Endothelial cell of umbilical vein (primary cell): Measurements from ENCODE around the gene APLP2. TPM values are rescaled to one million over a fixed set of nuclear protein-coding genes. Genes with fewer than 3 reads are reported as not detected.

Source experiments
- BruUV-seq: library from RNA; stranded (reverse); fragments of 400-500 nt; replicated peaks from 2 replicates; lab custom pipeline; 2021; lab: Mats Ljungman, UMichigan
- CTCF ChIA-PET: fragments of 300-600, 350-600 bp; sonication (Branson Sonifier 250); formaldehyde crosslinking; loops from one replicate; lab custom pipeline; 2021; ENCODE audit warnings: antibody characterized with exemption, inconsistent platforms; lab: Charles Lee
- POLR2A ChIA-PET: fragments of 300-600, 350-600 bp; sonication (Branson Sonifier 250); formaldehyde crosslinking; loops from one replicate; lab custom pipeline; 2021; ENCODE audit warnings: antibody characterized with exemption, inconsistent platforms; lab: Charles Lee
- DNase-seq: peaks from one replicate; pipeline ENCODE4 v3.0.0-alpha.2; 2011; ENCODE audit warnings: low read depth, low spot score
- FAIRE-seq: peaks from 2 replicates; lab custom pipeline; 2011; peaks lifted over from hg19 to GRCh38; lab: Jason Lieb, UNC
- H2AFZ ChIP-seq: 2 replicates; pipeline ENCODE4 v1.6.0; 2012; ENCODE audit warnings: low read depth, low read length, control low read depth, inconsistent platforms
- H3K27ac ChIP-seq: 2 replicates; pipeline ENCODE4 v1.5.1; 2011; ENCODE audit warnings: low read depth, mild to moderate bottlenecking, control low read depth, low read length, moderate library complexity; ENCODE audit not compliant: insufficient read depth
- H3K27me3 ChIP-seq, 2 experiments: 2 replicates each; pipeline versions ENCODE4 v1.6.0 to v1.6.1; 2011; ENCODE audit warnings: low read length in 2 of 2, mixed read lengths in 1 of 2; ENCODE audit not compliant: control insufficient read depth in 2 of 2, insufficient read depth in 2 of 2
- H3K36me3 ChIP-seq, 2 experiments: 2 replicates in 1 of 2; 3 replicates in 1 of 2; pipeline ENCODE4 v1.5.1; 2011; ENCODE audit warnings: low read length in 2 of 2, mild to moderate bottlenecking in 1 of 2, moderate library complexity in 1 of 2; ENCODE audit not compliant: control insufficient read depth in 2 of 2, insufficient read depth in 2 of 2; ENCODE audit errors: extremely low read depth in 1 of 2
- H3K4me1 ChIP-seq: 3 replicates; pipeline ENCODE4 v1.5.1; 2011; ENCODE audit warnings: mild to moderate bottlenecking, low read length; ENCODE audit not compliant: control insufficient read depth, insufficient read depth; ENCODE audit errors: extremely low read depth
- H3K4me2 ChIP-seq: 2 replicates; pipeline ENCODE4 v1.6.1; 2011; ENCODE audit warnings: low read length, control low read depth, mixed read lengths; ENCODE audit not compliant: insufficient read depth
- H3K4me3 ChIP-seq, 3 experiments: fragments of 200-600 bp in 1 of 3; sonication (generic), shearing (Covaris generic) in 1 of 3; replicated peaks in 1 of 3; 2 replicates each; pipeline ENCODE4 v1.5.1; 2011 to 2016; ENCODE audit warnings: control low read depth in 3 of 3, low read length in 3 of 3, mild to moderate bottlenecking in 2 of 3, inconsistent platforms in 1 of 3, low read depth in 1 of 3, moderate library complexity in 1 of 3; ENCODE audit not compliant: insufficient read depth in 1 of 3
- H3K79me2 ChIP-seq: 2 replicates; pipeline ENCODE4 v1.6.0; 2012; ENCODE audit warnings: low read length, inconsistent platforms; ENCODE audit not compliant: control insufficient read depth, insufficient read depth
- H3K9ac ChIP-seq: replicated peaks from 2 replicates; pipeline ENCODE3; 2011; ENCODE audit warnings: low read length, control low read depth; ENCODE audit not compliant: insufficient read depth; ENCODE audit errors: extremely low read depth
- H3K9me1 ChIP-seq: replicated peaks from 3 replicates; pipeline ENCODE4 v1.6.0; 2011; ENCODE audit warnings: mild to moderate bottlenecking, low read length; ENCODE audit not compliant: control insufficient read depth, insufficient read depth; ENCODE audit errors: extremely low read depth
- H3K9me3 ChIP-seq: replicated peaks from 2 replicates; pipeline ENCODE4 v1.5.1; 2012; ENCODE audit warnings: low read length, inconsistent platforms; ENCODE audit not compliant: control insufficient read depth, insufficient read depth
- H4K20me1 ChIP-seq: replicated peaks from 2 replicates; pipeline ENCODE3; 2011; ENCODE audit warnings: mild to moderate bottlenecking, low read length; ENCODE audit not compliant: control insufficient read depth, insufficient read depth; ENCODE audit errors: extremely low read depth
- CTCF ChIP-seq, 2 donors: IDR thresholded peaks; 1 replicate in 1 of 2; 2 replicates in 1 of 2; pipeline ENCODE4 v1.5.1; 2011; ENCODE audit warnings: low read length in 2 of 2, mild to moderate bottlenecking in 2 of 2, moderate library complexity in 2 of 2, control low read depth in 1 of 2, inconsistent platforms in 1 of 2, low read depth in 1 of 2; ENCODE audit not compliant: insufficient read depth in 1 of 2; ENCODE audit errors: extremely low read depth in 1 of 2
- EZH2 ChIP-seq: IDR thresholded peaks from 2 replicates; pipeline ENCODE4 v1.6.1; 2012; ENCODE audit warnings: borderline replicate concordance, low read depth, mild to moderate bottlenecking, moderate library complexity, low read length, inconsistent platforms; ENCODE audit not compliant: severe bottlenecking
- FOS ChIP-seq: IDR thresholded peaks from 2 replicates; pipeline ENCODE4 v1.6.1; 2011; ENCODE audit warnings: mild to moderate bottlenecking, low read length, moderate library complexity, borderline replicate concordance; ENCODE audit not compliant: insufficient read depth
- GATA2 ChIP-seq: IDR thresholded peaks from 2 replicates; pipeline ENCODE4 v1.7.0; 2011; ENCODE audit warnings: low read depth, mild to moderate bottlenecking, moderate library complexity, mixed read lengths, low read length; ENCODE audit not compliant: insufficient read length, insufficient read depth
- JUN ChIP-seq: IDR thresholded peaks from 2 replicates; pipeline ENCODE4 v1.6.1; 2011; ENCODE audit warnings: borderline replicate concordance, low read depth; ENCODE audit not compliant: insufficient read length, insufficient read depth
- MAX ChIP-seq: IDR thresholded peaks from 2 replicates; pipeline ENCODE4 v1.6.1; 2011; ENCODE audit not compliant: insufficient read depth, insufficient read length
- MYC ChIP-seq: IDR thresholded peaks from one replicate; pipeline ENCODE4 v1.6.1; 2011; ENCODE audit warnings: mild to moderate bottlenecking, low read depth, low read length
- POLR2A ChIP-seq: IDR thresholded peaks from 2 replicates; pipeline ENCODE4 v1.6.1; 2012; ENCODE audit warnings: low read depth, mild to moderate bottlenecking, control low read depth, low read length
- POLR2AphosphoS5 ChIP-seq: IDR thresholded peaks from 2 replicates; pipeline ENCODE4 v1.6.1; 2012; ENCODE audit warnings: low read depth, mild to moderate bottlenecking, control low read depth, low read length, moderate library complexity; ENCODE audit not compliant: insufficient read depth
- dilution Hi-C: fragments of 300-500 bp; cut with MboI; formaldehyde crosslinking; loops from one replicate; pipeline ENCODE4 v1.15.0; 2019; ENCODE audit warnings: low sequenced_read_pairs; ENCODE audit not compliant: extremely low pct_ligation_motif_present
- intact Hi-C: fragments of 100-400 bp; cut with micrococcal nuclease; formaldehyde crosslinking; loops from one replicate; pipeline ENCODE4 v1.10.0; 2022
- polyA plus RNA-seq, 4 experiments: library from polyadenylated mRNA; depleted of rRNA in 3 of 4; stranded (reverse) in 3 of 4; unstranded in 1 of 4; fragments of >200 nt; gene quantifications; 2 replicates each; pipeline versions ENCODE4 v1.2.1 to v1.2.3, GENCODE V29; 2011 to 2012; ENCODE audit warnings: missing spikeins in 1 of 4
- total RNA-seq: library from RNA; stranded (reverse); gene quantifications from 2 replicates; pipeline ENCODE4 v1.2.3, GENCODE V29; 2021

Gene APLP2
- total and polyA plus RNA-seq, 2 donors (not counting 3 experiments of a cell fraction or from before 2014, with no cell fraction given), result 493 to 543 TPM

GRCh38 chr11:130190371-130190881, 120.7 kb downstream of the APLP2 start:
- Histone ChIP-seq H2AFZ (no peak overlapping the region), H3K36me3 (no peaks in the 10 kb centered on the region), H3K79me2 (no peaks in the 10 kb centered on the region), H3K9me3 (no peaks in the 10 kb centered on the region), H3K27ac (no peak overlapping the region), H3K4me3 (no peak overlapping the region), H3K9ac (no peak overlapping the region), H3K4me1 (no peaks in the 10 kb centered on the region), H3K9me1 (no peaks in the 10 kb centered on the region), H3K4me2 (no peak overlapping the region), H4K20me1 (no peaks in the 10 kb centered on the region), H3K27me3 (no peaks in the 10 kb centered on the region)
- ChIA-PET POLR2A (no interaction called here), CTCF (no interaction called here)
- BruUV-seq, result no TSS peak
- no peak for TF ChIP-seq CTCF (IDR thresholded peaks at IDR 0.05; ENCODE audit: extremely low read depth in 1 of 2, insufficient read depth in 1 of 2, low read depth in 1 of 2, low read length in 2 of 2)
- TF ChIP-seq MAX, result no peak
- TF ChIP-seq POLR2AphosphoS5, result no peak
- no peak for TF ChIP-seq MYC
- no peak for TF ChIP-seq GATA2
- dilution Hi-C loops, result no loop called here
- DNase-seq (no peak), FAIRE-seq (no peak)
- intact Hi-C loops, result no loop called here

- DNase-seq (no peak), FAIRE-seq (no peak)
- H3K79me2 ChIP-seq, result no peaks in the 10 kb centered on the region
- no peaks in the 10 kb centered on the region for H3K27me3 ChIP-seq
- no peaks in the 10 kb centered on the region for H3K4me1 ChIP-seq
- intact Hi-C loops (no loop called here), dilution Hi-C loops (no loop called here)
- H3K9me1 ChIP-seq, result no peaks in the 10 kb centered on the region
- BruUV-seq, result no TSS peak
- no peak overlapping the region for H3K27ac ChIP-seq
- H3K4me2 ChIP-seq, result no peak overlapping the region
- POLR2A ChIA-PET, result no interaction called here
- H3K9ac ChIP-seq, result no peak overlapping the region
- H3K9me3 ChIP-seq, result no peaks in the 10 kb centered on the region
- no peaks in the 10 kb centered on the region for H3K36me3 ChIP-seq
- no peak overlapping the region for H3K4me3 ChIP-seq
- CTCF ChIA-PET, result interaction anchor here (1.7 kb wide), 1 partner anchor 21 kb away, joined by 8 read pairs; no protein-coding TSS in a partner anchor
- H2AFZ ChIP-seq, result no peak overlapping the region
- TF ChIP-seq POLR2A (no peak), JUN (no peak), MYC (no peak), FOS (no peak), CTCF (IDR thresholded peaks at IDR 0.05; ENCODE audit: extremely low read depth in 1 of 2, insufficient read depth in 1 of 2, low read depth in 1 of 2, low read length in 2 of 2) (no peak), GATA2 (no peak), EZH2 (no peak), POLR2AphosphoS5 (no peak), MAX (no peak)
- no peaks in the 10 kb centered on the region for H4K20me1 ChIP-seq
Observed at GRCh38 chr11:130191896-130192295, 122.2 kb downstream of the APLP2 start.
